GM19023 (cell line): ENCODE measurements around the gene HDC.

Experiments used
- ATAC-seq: cut with Tn5 transposase; IDR thresholded peaks from one replicate; pipeline ENCODE4 v1.9.1; 2021; ENCODE audit warnings: mild to moderate bottlenecking, moderate library complexity; ENCODE audit not compliant: unreplicated experiment

The HDC gene, protein sequence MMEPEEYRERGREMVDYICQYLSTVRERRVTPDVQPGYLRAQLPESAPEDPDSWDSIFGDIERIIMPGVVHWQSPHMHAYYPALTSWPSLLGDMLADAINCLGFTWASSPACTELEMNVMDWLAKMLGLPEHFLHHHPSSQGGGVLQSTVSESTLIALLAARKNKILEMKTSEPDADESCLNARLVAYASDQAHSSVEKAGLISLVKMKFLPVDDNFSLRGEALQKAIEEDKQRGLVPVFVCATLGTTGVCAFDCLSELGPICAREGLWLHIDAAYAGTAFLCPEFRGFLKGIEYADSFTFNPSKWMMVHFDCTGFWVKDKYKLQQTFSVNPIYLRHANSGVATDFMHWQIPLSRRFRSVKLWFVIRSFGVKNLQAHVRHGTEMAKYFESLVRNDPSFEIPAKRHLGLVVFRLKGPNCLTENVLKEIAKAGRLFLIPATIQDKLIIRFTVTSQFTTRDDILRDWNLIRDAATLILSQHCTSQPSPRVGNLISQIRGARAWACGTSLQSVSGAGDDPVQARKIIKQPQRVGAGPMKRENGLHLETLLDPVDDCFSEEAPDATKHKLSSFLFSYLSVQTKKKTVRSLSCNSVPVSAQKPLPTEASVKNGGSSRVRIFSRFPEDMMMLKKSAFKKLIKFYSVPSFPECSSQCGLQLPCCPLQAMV

DNA sequence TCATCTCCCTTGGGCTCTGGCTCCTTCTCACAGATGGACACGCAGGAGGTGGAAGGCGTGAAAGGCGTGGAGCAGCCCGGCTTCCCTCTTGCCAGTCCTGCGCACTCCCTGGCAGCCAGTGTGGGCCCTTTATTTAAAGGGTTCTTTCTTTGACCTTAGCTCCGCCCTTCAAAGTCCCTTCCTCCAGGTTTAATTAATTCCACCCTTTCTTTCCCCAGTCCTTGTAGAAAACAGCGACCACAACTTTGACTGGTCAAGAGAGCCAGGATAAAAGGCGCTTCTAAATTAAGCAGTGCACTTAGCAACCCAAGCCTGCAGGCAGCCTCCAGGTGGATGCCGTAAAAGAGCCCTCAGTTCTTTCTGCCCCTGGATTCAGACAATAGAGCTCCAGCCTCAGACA, at the start of gene HDC:
Gene HDC (minus strand): TSS at position 107 of the 400 bp plus-strand sequence. CDS start 103 bp downstream, at position 4.
- ATAC-seq: no peak

DNA sequence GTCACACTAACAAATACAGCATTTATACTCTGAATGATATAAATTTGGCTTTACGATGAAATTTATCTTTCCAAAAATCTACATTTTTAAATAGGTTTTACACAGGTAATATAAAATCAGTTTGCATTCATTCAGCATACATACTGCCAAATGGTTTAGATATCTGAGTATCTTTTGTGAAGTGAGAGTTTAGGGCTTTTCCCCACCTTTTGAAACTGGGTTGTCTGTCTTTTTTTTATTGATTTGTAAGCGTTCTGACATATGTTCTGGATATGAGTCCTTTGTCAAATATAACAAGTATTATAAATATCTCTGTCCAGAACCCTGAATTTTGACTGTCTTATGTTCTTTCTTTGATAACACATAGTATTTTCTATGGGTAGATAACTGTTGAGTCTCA, 47.1 kb upstream of the HDC start:
- ATAC-seq: no peak

DNA sequence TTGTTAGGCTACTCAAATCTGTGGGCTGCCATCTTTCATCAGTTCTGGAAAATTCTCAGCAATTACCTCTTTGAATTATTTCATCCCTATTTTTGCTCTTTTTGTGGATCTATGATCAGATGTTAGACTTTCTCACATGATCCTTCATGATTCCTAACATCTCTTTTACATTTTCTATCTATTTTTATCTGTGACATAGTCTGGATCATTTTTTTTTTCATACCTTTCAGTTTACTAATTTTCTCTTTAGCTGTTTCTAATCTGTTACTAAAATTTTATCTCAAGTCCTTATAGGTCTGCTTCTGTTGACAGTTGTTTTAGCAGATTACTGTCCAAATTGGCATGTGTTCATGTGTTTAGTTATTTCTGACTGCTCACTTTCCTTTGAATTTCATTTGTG, 42.3 kb upstream of the HDC start:
- no peak for ATAC-seq

DNA sequence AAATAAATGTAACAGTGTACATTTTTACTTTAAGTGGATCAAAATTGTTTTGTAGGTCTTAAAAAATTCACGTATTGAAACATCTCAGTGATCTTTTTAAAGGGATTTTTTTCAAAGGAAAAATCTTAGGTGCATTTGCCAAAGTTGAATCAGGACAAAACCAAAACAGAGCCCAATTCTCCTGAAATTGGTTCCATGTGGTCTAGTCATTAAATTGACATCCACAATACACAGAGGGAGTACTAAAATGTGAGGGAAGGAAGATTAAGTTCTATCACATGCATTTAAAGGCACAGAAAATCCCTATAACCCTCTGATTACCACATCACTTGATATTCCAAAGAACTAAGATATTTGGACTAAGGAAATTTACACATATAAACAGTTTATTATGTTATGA, 39.3 kb upstream of the HDC start:
- ATAC-seq: no peak

DNA sequence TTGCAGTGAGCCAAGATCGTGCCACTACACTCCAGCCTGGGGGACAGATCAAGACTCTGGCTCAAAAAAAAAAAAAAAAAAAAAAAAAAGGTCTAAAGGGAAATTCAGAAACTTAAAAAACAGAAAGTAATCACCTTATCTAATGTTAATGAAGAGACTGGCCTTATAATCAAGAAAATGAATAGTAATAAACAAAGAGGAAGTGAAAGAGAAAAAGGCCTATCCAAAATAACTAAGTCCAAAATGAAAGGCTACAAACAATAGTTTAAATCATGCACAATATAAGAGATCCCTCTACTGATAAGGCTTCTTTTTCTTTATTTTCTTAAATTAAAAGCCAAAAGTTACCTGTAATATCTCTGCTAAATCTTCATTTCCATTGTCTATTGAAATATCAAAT, 37.1 kb upstream of the HDC start:
- ATAC-seq: no peak

DNA sequence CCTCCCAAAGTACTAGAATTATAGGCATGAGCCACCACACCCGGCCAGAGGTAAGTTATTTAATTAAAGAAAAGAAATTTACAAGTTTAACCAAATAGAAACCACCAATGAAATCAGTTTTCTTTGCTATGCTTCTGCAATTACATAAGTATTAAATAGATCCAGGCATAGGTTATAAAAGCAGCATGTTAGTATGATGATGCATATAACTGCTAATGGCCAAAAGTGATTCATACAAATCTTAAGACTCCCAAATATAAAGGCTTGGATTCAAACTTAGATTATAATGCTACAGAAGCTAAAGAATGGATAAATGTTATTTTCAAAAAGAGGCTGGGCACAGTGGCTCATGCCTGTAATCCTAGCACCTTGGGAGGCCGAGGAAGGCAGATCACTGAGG, 32.8 kb upstream of the HDC start:
- no peak for ATAC-seq

DNA sequence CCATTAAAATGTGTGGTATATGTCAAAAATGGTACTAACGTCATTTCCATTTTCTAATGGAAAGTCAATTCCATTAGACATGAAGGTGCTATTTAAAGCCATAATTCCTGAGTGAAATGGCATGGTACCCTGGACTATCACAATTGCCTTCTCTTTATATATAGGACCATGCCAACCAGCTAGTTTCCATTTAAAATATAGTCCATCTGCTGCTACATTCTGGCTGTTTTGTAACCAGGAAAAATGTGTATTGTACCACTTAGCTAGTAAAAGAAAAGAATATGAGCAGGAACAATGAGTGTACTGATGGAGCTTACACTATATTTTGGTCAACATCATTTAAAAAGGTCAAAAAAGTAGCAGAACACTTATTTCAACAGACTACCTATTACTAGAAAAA, 30.4 kb upstream of the HDC start:
- ATAC-seq: no peak

DNA sequence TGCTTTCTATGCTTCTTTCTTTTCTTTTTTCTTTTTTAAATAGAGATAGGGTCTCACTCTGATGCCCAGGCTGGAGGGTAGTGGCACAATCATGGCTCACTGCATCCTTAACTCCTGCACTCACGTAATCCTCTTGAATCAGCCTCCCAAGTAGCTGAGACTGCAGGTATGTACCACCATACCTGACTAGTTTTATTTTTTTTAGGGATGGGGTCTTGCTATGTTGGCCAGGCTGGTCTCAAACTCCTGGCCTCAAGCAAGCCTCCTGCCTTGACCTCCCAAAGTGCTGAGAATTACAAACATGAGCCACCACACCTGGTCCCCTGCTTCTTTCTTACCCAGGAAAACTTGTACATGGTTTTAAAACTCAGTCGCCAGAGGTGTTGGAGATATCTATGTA, 24.2 kb upstream of the HDC start:
- no peak for ATAC-seq

DNA sequence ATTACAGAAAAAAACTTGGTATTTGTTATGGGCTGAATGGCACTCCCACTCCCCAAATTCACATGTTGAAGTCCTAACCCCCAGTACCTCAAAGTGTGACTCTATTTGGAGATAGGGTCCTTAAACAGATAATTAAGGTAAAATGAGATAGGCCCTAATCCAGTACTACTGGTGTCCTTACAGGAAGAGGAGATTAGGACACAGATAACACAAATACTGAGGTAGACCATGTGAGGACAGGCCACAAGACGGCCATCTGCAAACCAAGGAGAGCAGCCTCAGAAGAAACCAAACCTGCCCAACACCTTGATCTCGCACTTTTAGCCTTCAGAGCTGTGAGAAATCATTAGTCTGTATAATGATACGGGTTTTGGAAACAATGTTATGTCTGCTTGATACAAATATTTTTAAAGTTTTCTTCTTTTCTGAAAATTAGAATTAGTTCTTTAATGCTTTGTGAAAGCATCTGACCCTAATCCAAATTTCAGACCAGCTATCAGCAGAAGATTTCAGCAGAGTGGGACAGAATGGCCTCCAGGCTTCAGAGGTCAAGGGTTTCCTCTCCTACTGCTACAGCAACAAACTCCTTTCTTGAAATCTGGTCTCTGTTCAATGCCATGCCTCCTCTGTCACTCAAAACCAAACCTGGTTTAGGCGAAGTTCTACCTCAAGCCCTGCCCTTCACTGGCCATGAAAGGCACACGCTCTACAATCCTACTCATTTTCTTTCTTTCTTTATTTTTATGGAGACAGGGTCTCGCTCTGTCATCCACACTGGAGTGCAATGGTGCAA, 22.0 kb upstream of the HDC start:
- no peak for ATAC-seq

DNA sequence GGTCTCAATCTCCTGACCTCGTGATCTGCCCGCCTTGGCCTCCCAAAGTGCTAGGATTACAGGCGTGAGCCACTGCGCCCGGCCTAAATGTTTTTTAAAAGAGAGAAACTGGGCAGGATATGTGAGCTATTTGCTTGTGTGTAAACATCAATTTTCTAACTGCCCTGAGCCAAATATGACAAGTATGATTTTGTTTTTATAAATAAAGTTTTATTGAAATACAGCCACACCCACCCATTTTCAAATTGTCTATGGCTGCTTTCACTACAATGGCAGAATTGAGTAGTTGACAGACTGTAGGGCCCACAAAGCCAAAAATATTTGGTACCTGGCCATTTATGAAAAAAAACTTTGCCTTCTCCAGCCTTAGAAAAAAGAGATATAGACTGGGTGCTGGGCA, 15.9 kb upstream of the HDC start:
- no peak for ATAC-seq

DNA sequence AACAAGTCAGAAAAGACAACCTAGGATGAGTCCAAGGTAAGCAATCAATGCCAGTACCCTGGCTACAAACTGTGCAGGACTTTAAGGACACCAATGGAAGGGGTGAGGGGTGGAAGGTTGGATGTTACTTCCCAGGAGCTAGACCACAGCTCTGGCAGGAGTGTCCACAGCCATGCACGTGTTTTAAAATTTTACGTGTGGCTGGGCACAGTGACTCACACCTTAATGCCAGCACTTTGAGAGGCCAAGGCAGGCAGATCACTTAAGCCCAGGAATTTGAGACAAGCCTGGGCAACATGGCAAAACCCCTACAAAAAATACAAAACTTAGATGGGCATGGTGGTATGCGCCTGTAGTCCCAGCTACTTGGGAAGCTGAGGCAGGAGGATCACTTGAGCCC, 14.7 kb upstream of the HDC start:
- no peak for ATAC-seq

DNA sequence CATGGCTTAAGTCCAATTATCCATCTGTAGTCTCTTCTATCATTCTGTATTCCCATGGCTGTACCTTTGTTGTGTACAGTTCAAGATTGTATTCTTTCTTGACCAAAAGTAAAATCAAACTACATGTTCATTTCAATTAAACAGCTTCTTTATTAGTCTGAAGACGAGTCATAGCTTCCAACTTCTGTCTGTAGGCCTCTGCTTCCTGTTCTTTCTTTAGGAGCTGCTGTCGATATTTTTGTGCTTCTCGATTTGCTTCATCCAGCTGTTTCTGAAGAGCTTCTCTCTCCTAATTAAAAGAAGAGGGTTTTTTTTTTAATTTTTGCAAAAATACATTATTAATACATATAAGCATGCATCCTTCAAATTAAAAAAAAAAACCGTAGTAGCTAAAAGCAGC, 13.0 kb upstream of the HDC start:
- no peak for ATAC-seq

DNA sequence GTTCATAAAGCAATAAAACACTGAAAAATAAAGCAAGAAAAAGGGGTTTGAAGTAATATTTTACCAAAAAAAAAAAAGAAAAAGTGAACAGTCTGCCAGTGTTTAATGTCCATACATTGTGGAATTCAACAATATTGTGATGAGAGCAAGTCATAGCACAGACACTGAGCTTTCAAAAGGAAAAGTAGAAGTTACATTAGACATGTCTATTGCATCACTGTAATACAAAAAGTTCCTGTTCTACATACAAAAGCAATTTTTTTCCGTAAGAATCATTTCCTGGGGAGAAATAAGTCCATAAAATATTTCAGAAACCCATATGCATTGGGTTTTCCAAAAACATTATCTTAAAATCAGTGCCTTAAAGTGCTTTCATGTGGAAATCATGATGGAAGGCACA, 11.8 kb upstream of the HDC start:
- ATAC-seq: no peak

DNA sequence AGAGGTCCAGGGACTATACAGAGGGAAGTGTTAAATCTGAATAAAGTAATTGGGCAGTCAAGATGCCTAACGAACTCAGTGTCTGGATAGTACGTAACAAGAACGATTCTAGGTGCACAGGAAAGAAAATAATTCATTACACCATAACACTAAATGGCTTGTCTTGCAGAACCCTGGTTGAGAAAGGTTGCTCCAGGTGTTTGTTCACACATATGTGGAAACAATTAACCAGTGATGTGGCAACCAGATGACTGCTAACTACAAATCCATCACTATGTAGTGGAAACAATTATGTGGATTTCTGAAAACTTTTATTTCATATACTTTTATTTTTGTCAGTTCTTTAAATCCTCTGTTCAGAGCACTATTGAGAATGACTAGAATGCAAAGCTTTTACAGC, 10.4 kb upstream of the HDC start:
- no peak for ATAC-seq

DNA sequence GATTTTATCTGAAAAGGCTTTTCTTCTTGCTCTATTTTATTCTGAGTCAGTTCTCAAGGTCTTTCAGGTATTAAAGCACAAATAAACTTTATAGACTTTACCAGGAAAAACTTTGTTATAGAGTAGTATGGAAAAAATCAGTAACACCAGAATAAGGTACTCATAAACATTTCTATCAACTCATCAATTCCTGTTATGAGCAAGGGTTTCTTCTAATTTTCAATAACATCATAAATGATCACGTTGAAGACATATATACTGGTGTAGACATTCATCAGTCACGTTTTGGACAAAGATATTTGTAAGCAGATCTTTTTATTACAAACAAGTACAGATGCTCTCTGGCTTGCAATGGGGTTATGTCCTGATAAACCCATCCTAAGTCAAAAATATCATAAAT, 9.6 kb upstream of the HDC start:
- no peak for ATAC-seq

DNA sequence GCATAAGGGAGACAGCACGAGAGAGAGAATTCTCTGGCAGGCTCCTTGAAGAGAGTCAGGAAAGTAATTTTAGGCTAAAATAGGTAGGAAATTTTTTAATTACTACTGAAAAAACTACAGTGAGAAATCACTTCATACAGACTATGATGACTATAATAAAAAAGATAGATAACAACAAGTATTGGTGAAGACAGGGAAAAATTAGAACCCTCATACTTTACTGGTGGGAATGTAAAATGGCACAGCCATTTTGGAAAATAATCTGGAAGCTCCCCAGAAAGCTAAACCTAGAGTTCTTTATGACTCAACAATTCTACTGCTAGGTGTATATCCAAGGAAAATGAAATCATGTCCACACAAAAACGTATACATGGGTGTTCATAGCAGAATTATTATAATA, 2.1 kb upstream of the HDC start:
- ATAC-seq: no peak

DNA sequence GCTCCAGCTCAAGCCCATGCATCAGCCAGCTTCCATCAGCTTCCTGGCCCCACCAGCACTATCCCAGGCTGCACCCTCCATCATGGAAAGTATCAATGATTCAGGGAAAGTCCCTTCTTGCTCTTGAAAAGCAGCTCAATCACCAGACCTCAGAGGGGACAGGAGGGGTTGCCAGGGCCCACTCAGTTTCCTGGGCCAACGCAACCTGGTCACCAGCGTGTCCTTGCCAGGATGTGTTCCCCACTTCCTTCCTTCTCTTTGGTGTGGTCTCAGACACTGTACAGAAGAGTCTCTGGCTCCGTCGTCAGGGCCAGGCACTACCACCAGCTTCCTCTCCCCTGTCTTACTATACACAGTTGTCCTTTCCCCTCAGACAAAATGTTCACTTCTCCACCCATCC, 3.0 kb downstream of the HDC start:
- no peak for ATAC-seq

DNA sequence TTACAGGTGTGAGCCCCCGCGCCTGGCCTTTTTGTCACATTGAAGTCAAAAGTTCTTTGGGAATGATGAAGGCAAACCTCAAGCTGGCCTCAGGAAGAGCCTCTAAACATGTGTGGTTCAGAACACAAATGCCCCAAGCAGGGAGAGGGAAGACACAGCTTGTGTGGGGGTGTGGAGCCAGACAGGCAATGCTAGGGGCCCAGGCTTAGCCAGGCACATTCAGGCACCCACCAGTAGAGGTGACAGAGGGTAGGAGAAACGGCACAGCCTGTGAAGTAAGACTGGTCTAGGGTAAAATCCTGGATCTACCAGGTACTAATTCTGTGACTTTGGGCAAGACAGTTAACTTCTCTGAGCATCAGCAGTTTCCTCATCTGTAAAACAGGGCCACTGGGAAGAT, 3.5 kb downstream of the HDC start:
- no peak for ATAC-seq

DNA sequence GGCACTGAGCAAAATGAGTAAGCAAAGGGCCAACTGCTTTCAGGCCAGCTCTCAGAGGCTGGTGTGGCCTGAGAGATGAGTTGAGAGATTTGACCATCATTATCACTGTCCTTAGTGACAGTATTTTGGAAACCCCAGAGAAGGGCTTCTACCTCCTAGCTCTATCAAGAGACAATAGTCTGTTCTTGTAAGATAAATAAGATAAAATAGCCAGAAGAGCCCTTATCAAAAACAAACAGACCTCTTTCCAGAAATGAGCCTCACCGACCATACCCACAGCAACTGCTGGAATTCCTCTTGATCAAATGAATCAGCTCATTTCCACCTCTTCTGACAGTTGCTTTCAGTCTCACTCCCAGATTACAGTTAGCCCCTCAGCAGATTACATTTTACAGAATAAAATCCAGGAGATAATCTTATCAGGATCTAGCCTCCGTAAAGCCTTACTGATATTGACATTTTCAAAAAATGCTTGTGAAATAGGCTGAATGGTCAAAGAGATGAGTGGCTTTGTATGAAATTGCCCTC, 4.5 kb downstream of the HDC start:
- peak; percentile 56 for ATAC-seq

DNA sequence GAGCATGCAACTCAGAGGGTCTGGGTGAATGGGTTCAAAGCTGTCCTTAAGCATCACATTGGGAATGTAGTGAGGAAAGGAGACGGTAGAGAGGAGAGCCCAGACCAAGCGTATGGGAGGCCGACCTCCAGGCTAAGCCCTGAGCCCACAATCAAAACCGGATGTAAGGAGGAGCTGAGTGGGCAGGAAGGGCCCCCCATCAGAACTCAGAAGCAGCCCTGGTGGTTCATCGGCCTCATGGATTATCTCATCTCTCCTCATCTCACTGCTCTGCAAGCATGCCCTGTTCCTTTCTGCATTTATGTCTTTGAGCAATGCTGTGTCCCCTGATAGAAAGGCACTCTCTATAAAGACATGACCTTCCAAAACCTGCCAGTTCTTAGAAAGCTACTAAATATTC, 6.2 kb downstream of the HDC start:
- no peak for ATAC-seq

DNA sequence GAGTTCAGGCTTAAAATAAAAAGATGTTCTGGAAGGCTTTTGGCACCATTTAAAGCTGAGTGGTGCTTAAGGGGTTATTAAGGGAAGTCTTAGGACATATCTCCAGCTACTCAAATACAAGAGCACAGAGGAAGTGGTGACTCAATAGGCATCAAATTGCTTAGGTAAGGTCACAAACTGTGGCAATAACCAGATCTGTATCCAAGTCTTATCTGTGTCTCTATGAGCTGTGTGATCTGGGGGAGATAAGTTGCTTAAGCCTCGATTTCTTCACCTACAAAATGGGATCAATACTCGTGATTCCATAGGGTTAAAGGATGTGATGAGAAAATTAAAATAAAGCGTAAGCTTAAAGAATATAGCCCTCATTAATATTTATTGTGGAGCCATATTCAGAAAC, 7.6 kb downstream of the HDC start:
- ATAC-seq: no peak

DNA sequence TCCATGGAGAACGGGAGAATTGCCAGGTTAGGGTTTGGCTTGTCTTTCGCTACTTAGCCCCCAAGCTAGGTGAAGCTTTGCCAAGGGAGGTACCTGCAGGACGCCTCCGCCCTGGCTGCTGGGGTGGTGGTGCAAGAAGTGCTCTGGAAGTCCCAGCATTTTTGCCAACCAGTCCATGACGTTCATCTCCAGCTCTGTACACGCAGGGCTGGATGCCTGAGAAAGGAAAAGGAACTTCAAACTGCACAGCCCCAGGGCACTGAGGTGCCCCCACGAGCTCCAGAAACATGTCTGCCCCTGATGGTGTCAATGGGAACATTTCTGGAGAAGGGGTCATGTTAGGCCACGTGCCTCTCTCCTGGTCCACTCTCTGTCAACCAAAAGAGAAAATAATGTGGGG, 8.2 kb downstream of the HDC start:
- no peak for ATAC-seq
